Fibroblast of skin of abdomen (primary cell): ENCODE results near the gene FTCDNL1.

Experiments used
- DNase-seq: peaks from one replicate; pipeline ENCODE4 v3.0.0-alpha.2; 2013

FTCDNL1 gene

GRCh38 chr2:199841409-199841808 lies 9.6 kb downstream of the FTCDNL1 start:
- DNase-seq = no peak

- DNase-seq = no peak
Observed at GRCh38 chr2:199838399-199838798, 12.6 kb downstream of the FTCDNL1 start.

GRCh38 chr2:199836943-199837342 lies 14.0 kb downstream of the FTCDNL1 start:
- no peak for DNase-seq

- DNase-seq = no peak
Observed at GRCh38 chr2:199833525-199833924, 17.5 kb downstream of the FTCDNL1 start.

GRCh38 chr2:199830531-199830930 lies 20.5 kb downstream of the FTCDNL1 start:
- DNase-seq = peak; percentile 76

- DNase-seq = no peak
Observed at GRCh38 chr2:199829628-199830027, 21.4 kb downstream of the FTCDNL1 start.

- peak; percentile 26 for DNase-seq
Observed at GRCh38 chr2:199819746-199820145, 31.2 kb downstream of the FTCDNL1 start.

- DNase-seq = no peak
Observed at GRCh38 chr2:199818754-199819153, 32.2 kb downstream of the FTCDNL1 start.

- DNase-seq = no peak
Observed at GRCh38 chr2:199818026-199818425, 33.0 kb downstream of the FTCDNL1 start.

- peak; percentile 27 for DNase-seq
Observed at GRCh38 chr2:199814817-199815211, 36.2 kb downstream of the FTCDNL1 start.

GRCh38 chr2:199814101-199814816 lies 36.7 kb downstream of the FTCDNL1 start:
- peak; percentile 46 for DNase-seq

GRCh38 chr2:199812493-199812892 lies 38.5 kb downstream of the FTCDNL1 start:
- no peak for DNase-seq

GRCh38 chr2:199811346-199811745 lies 39.6 kb downstream of the FTCDNL1 start:
- peak; percentile 65 for DNase-seq

- DNase-seq = peak; percentile 82
Observed at GRCh38 chr2:199810422-199811171, 40.4 kb downstream of the FTCDNL1 start.

GRCh38 chr2:199807966-199808365 lies 43.0 kb downstream of the FTCDNL1 start:
- no peak for DNase-seq

GRCh38 chr2:199806179-199806578 lies 44.8 kb downstream of the FTCDNL1 start:
- no peak for DNase-seq

GRCh38 chr2:199804831-199805230 lies 46.2 kb downstream of the FTCDNL1 start:
- DNase-seq = no peak

- DNase-seq = peak; percentile 51
Observed at GRCh38 chr2:199798831-199799580, 52.0 kb downstream of the FTCDNL1 start.

- DNase-seq = no peak
Observed at GRCh38 chr2:199797431-199798403, 53.3 kb downstream of the FTCDNL1 start.

- DNase-seq = no peak
Observed at GRCh38 chr2:199792381-199792780, 58.6 kb downstream of the FTCDNL1 start.

- no peak for DNase-seq
Observed at GRCh38 chr2:199791326-199791725, 59.7 kb downstream of the FTCDNL1 start.

GRCh38 chr2:199784512-199784911 lies 66.5 kb downstream of the FTCDNL1 start:
- DNase-seq = no peak
